ENCODE measurements around the gene CCN2. TPM values are rescaled to one million over a fixed set of nuclear protein-coding genes. Genes with fewer than 3 reads are reported as not detected.

CCN2 gene
- total RNA-seq, 2 experiments from 2014 or later = 0.11 TPM; not detected in 1

GRCh38 chr6:131960371-131961133 is 9.4 kb upstream of the CCN2 start:
- POLR2A ChIA-PET = no interaction called here
- CTCF ChIA-PET = no interaction called here

GRCh38 chr6:131958542-131959470 is 7.6 kb upstream of the CCN2 start:
- TF ChIP-seq CTCF (IDR thresholded peaks at IDR 0.05) = no peak
- no peak overlapping the region for H3K4me3 Mint-ChIP-seq
- CTCF ChIA-PET = no interaction called here

More at GRCh38 chr6:131960371-131961133, 9.4 kb upstream of the CCN2 start:
- H3K27ac Mint-ChIP-seq = no peak overlapping the region
- ATAC-seq (ENCODE audit: poor library complexity) (no peak), DNase-seq (no peak)
- H3K9me3 ChIP-seq (ENCODE audit: control insufficient read depth in 1 of 2, insufficient read depth in 1 of 2, low read length in 2 of 2) = no peaks in the 10 kb centered on the region
- peaks cover 3% of the 10 kb centered on the region for H3K27me3 Mint-ChIP-seq
- no peak overlapping the region for H3K4me3 Mint-ChIP-seq
- no peaks in the 10 kb centered on the region for H3K9me3 Mint-ChIP-seq
- no peaks in the 10 kb centered on the region for H3K36me3 Mint-ChIP-seq (ENCODE audit: low read depth)
- no peaks in the 10 kb centered on the region for H3K36me3 ChIP-seq (ENCODE audit: insufficient read depth, low read length)
- TF ChIP-seq CTCF (IDR thresholded peaks at IDR 0.05) = no peak
- intact Hi-C loops (cut with DNase I, micrococcal nuclease) = no loop called here
- H3K4me1 ChIP-seq (ENCODE audit: insufficient read depth, low read length) = no peaks in the 10 kb centered on the region
- H3K4me3 ChIP-seq (ENCODE audit: low read length) = no peak overlapping the region
- H3K4me1 Mint-ChIP-seq (ENCODE audit: low read depth) = no peaks in the 10 kb centered on the region
- H3K27me3 ChIP-seq (ENCODE audit: control insufficient read depth in 1 of 2, insufficient read depth in 2 of 2, low read length in 2 of 2) = peaks cover 0 to 4% of the 10 kb centered on the region in 2 experiments
- no peak overlapping the region for H3K27ac ChIP-seq (ENCODE audit: low read depth in 1 of 2, low read length in 2 of 2)

GRCh38 chr6:131958095-131958494 is 6.9 kb upstream of the CCN2 start:
- Mint-ChIP-seq H3K9me3 (no peaks in the 10 kb centered on the region), H3K36me3 (ENCODE audit: low read depth) (no peaks in the 10 kb centered on the region), H3K4me3 (no peak overlapping the region), H3K27me3 (peaks cover 20% of the 10 kb centered on the region), H3K27ac (no peak overlapping the region), H3K4me1 (ENCODE audit: low read depth) (no peaks in the 10 kb centered on the region)
- Histone ChIP-seq H3K4me3 (ENCODE audit: low read length) (no peak overlapping the region), H3K36me3 (ENCODE audit: insufficient read depth, low read length) (no peaks in the 10 kb centered on the region), H3K9me3 (ENCODE audit: control insufficient read depth in 1 of 2, insufficient read depth in 1 of 2, low read length in 2 of 2) (no peaks in the 10 kb centered on the region), H3K27ac (ENCODE audit: low read depth in 1 of 2, low read length in 2 of 2) (no peak overlapping the region), H3K4me1 (ENCODE audit: insufficient read depth, low read length) (no peaks in the 10 kb centered on the region), H3K27me3 (ENCODE audit: control insufficient read depth in 1 of 2, insufficient read depth in 2 of 2, low read length in 2 of 2) (peaks cover 0 to 21% of the 10 kb centered on the region in 2 experiments)
- DNase-seq = no peak
- POLR2A ChIA-PET = no interaction called here
- TF ChIP-seq CTCF (IDR thresholded peaks at IDR 0.05) = no peak
- CTCF ChIA-PET = no interaction called here
- intact Hi-C loops (cut with DNase I, micrococcal nuclease) = no loop called here
- no peak for ATAC-seq (ENCODE audit: poor library complexity)

More at GRCh38 chr6:131958542-131959470, 7.6 kb upstream of the CCN2 start:
- no peak overlapping the region for H3K4me3 ChIP-seq (ENCODE audit: low read length)
- Mint-ChIP-seq H3K9me3 (no peaks in the 10 kb centered on the region), H3K27me3 (peaks cover 14% of the 10 kb centered on the region), H3K36me3 (ENCODE audit: low read depth) (no peaks in the 10 kb centered on the region), H3K4me1 (ENCODE audit: low read depth) (no peaks in the 10 kb centered on the region), H3K27ac (no peak overlapping the region)
- POLR2A ChIA-PET = no interaction called here
- H3K9me3 ChIP-seq (ENCODE audit: control insufficient read depth in 1 of 2, insufficient read depth in 1 of 2, low read length in 2 of 2) = no peaks in the 10 kb centered on the region
- DNase-seq = no peak
- H3K27me3 ChIP-seq (ENCODE audit: control insufficient read depth in 1 of 2, insufficient read depth in 2 of 2, low read length in 2 of 2) = peaks cover 0 to 18% of the 10 kb centered on the region in 2 experiments
- intact Hi-C loops (cut with DNase I, micrococcal nuclease) = no loop called here
- no peak for ATAC-seq (ENCODE audit: poor library complexity)
- H3K27ac ChIP-seq (ENCODE audit: low read depth in 1 of 2, low read length in 2 of 2) = no peak overlapping the region
- no peaks in the 10 kb centered on the region for H3K36me3 ChIP-seq (ENCODE audit: insufficient read depth, low read length)
- no peaks in the 10 kb centered on the region for H3K4me1 ChIP-seq (ENCODE audit: insufficient read depth, low read length)
